Calu3 (cell line): ENCODE results near the gene HKDC1. TPM values are rescaled to one million over a fixed set of nuclear protein-coding genes. Genes with fewer than 3 reads are reported as not detected.

Experiments
- BruUV-seq: library from RNA; stranded (reverse); fragments of 400-500 nt; replicated peaks from 2 replicates; lab custom pipeline; 2021; lab: Mats Ljungman, UMichigan
- CTCF ChIA-PET: fragments of 300-600 bp; sonication (Branson Sonifier 250); formaldehyde crosslinking; loops from one replicate; lab custom pipeline; 2022; ENCODE audit warnings: antibody characterized with exemption; lab: Charles Lee
- DNase-seq: peaks from one replicate; pipeline ENCODE4 v3.0.0; 2022
- H3K27ac Mint-ChIP-seq: one replicate; pipeline ENCODE4 v1.8.0; 2022; ENCODE audit warnings: mixed read lengths; ENCODE audit not compliant: unreplicated experiment
- H3K27me3 Mint-ChIP-seq: one replicate; pipeline ENCODE4 v1.8.0; 2022; ENCODE audit warnings: mixed read lengths; ENCODE audit not compliant: unreplicated experiment
- H3K36me3 Mint-ChIP-seq: one replicate; pipeline ENCODE4 v1.8.0; 2022; ENCODE audit warnings: mild to moderate bottlenecking, moderate library complexity, mixed read lengths; ENCODE audit not compliant: insufficient read depth, unreplicated experiment
- H3K4me1 Mint-ChIP-seq: one replicate; pipeline ENCODE4 v1.8.0; 2022; ENCODE audit warnings: mild to moderate bottlenecking, low read depth, mixed read lengths; ENCODE audit not compliant: unreplicated experiment
- H3K4me3 Mint-ChIP-seq: one replicate; pipeline ENCODE4 v1.8.0; 2022; ENCODE audit warnings: mild to moderate bottlenecking, low read depth, moderate library complexity, mixed read lengths; ENCODE audit not compliant: unreplicated experiment
- H3K9me3 Mint-ChIP-seq: one replicate; pipeline ENCODE4 v1.8.0; 2022; ENCODE audit warnings: low read depth, mixed read lengths; ENCODE audit not compliant: unreplicated experiment
- CTCF ChIP-seq: fragments of 200-600 bp; IDR thresholded peaks from one replicate; pipeline ENCODE4 v1.8.0; 2022; ENCODE audit warnings: antibody characterized with exemption; ENCODE audit not compliant: unreplicated experiment
- intact Hi-C: fragments of 100-400 bp; cut with micrococcal nuclease; formaldehyde crosslinking; loops from one replicate; pipeline ENCODE4 v1.10.0; 2022; ENCODE audit not compliant: unreplicated experiment
- total RNA-seq: library from RNA; stranded (reverse); gene quantifications from 2 replicates; pipeline ENCODE4 v1.2.3, GENCODE V29; 2022

Gene HKDC1
- total RNA-seq, 1 experiment from 2014 or later, result 112 TPM

GRCh38 chr10:69272624-69273023 lies 52.5 kb downstream of the HKDC1 start:
- Mint-ChIP-seq H3K9me3 (no peaks in the 10 kb centered on the region), H3K4me1 (peaks cover 5% of the 10 kb centered on the region), H3K27ac (no peak overlapping the region), H3K4me3 (no peak overlapping the region), H3K27me3 (no peaks in the 10 kb centered on the region), H3K36me3 (peaks cover 70% of the 10 kb centered on the region)
- CTCF ChIA-PET, result no interaction called here
- DNase-seq, result no peak
- no TSS peak for BruUV-seq
- intact Hi-C loops, result no loop called here
- no peak for TF ChIP-seq CTCF

GRCh38 chr10:69275444-69275843 lies 55.3 kb downstream of the HKDC1 start:
- CTCF ChIA-PET, result no interaction called here
- no peaks in the 10 kb centered on the region for H3K27me3 Mint-ChIP-seq
- BruUV-seq, result no TSS peak
- no peaks in the 10 kb centered on the region for H3K9me3 Mint-ChIP-seq
- H3K4me1 Mint-ChIP-seq, result no peaks in the 10 kb centered on the region
- intact Hi-C loops, result no loop called here
- DNase-seq, result no peak
- no peak for TF ChIP-seq CTCF
- H3K27ac Mint-ChIP-seq, result no peak overlapping the region
- H3K36me3 Mint-ChIP-seq, result peaks cover 61% of the 10 kb centered on the region
- H3K4me3 Mint-ChIP-seq, result no peak overlapping the region

- no TSS peak for BruUV-seq
- DNase-seq, result no peak
- intact Hi-C loops, result no loop called here
- Mint-ChIP-seq H3K27ac (no peak overlapping the region), H3K4me3 (no peak overlapping the region), H3K27me3 (no peaks in the 10 kb centered on the region), H3K9me3 (no peaks in the 10 kb centered on the region), H3K4me1 (no peaks in the 10 kb centered on the region), H3K36me3 (peaks cover 50% of the 10 kb centered on the region)
- CTCF ChIA-PET, result no interaction called here
- TF ChIP-seq CTCF, result no peak
Measured at GRCh38 chr10:69276503-69276902, 56.4 kb downstream of the HKDC1 start.

- TF ChIP-seq CTCF, result no peak
- Mint-ChIP-seq H3K9me3 (no peaks in the 10 kb centered on the region), H3K4me3 (no peak within 1 kb of the TSS), H3K36me3 (peaks cover 45% of the 10 kb centered on the region), H3K27me3 (no peaks in the 10 kb centered on the region), H3K27ac (no peak within 1 kb of the TSS), H3K4me1 (no peaks in the 10 kb centered on the region)
- DNase-seq, result no peak
- no TSS peak for BruUV-seq
- intact Hi-C loops, result no loop called here
- CTCF ChIA-PET, result interaction anchor here (0.7 kb wide), 1 partner anchor 14 kb away, joined by 3 read pairs; no protein-coding TSS in a partner anchor
Measured at GRCh38 chr10:69278446-69278963, 58.4 kb downstream of the HKDC1 start, which contains the start of gene HK1. Gene HK1, plus strand, starts transcription at chr10:69278496.
